ENCODE data around the gene SDHA.

SDHA gene

GRCh38 chr5:217494-218456 lies at the start of gene SDHA, which contains the start of gene CCDC127:
SDHA (plus strand) TSS chr5:218320; CDS start chr5:218356, 36 bp downstream.
CCDC127 (minus strand) TSS chr5:218153; CDS start chr5:216849, 1,304 bp downstream.
- DNase-seq (ENCODE audit: low read depth) = peak; percentile 99

GRCh38 chr5:169071-169727 lies 48.9 kb upstream of the SDHA start:
- DNase-seq (ENCODE audit: low read depth) = no peak

GRCh38 chr5:169728-170094 lies 48.4 kb upstream of the SDHA start:
- no peak for DNase-seq (ENCODE audit: low read depth)

GRCh38 chr5:170971-171800 lies 46.9 kb upstream of the SDHA start:
- no peak for DNase-seq (ENCODE audit: low read depth)

- no peak for DNase-seq (ENCODE audit: low read depth)
Measured at GRCh38 chr5:171801-172331, 46.3 kb upstream of the SDHA start.

GRCh38 chr5:172421-172820 lies 45.7 kb upstream of the SDHA start:
- no peak for DNase-seq (ENCODE audit: low read depth)

GRCh38 chr5:172841-173251 lies 45.3 kb upstream of the SDHA start:
- DNase-seq (ENCODE audit: low read depth) = no peak

- no peak for DNase-seq (ENCODE audit: low read depth)
Measured at GRCh38 chr5:173392-174290, 44.5 kb upstream of the SDHA start.

GRCh38 chr5:174291-174600 lies 43.9 kb upstream of the SDHA start:
- DNase-seq (ENCODE audit: low read depth) = no peak

- no peak for DNase-seq (ENCODE audit: low read depth)
Measured at GRCh38 chr5:174876-175465, 43.1 kb upstream of the SDHA start.

GRCh38 chr5:176296-176823 lies 41.8 kb upstream of the SDHA start:
- no peak for DNase-seq (ENCODE audit: low read depth)

GRCh38 chr5:178110-178509 lies 40.0 kb upstream of the SDHA start:
- no peak for DNase-seq (ENCODE audit: low read depth)

- no peak for DNase-seq (ENCODE audit: low read depth)
Measured at GRCh38 chr5:179401-179800, 38.7 kb upstream of the SDHA start.

- DNase-seq (ENCODE audit: low read depth) = no peak
Measured at GRCh38 chr5:180286-180918, 37.7 kb upstream of the SDHA start.

GRCh38 chr5:181160-181559 lies 37.0 kb upstream of the SDHA start:
- no peak for DNase-seq (ENCODE audit: low read depth)

- no peak for DNase-seq (ENCODE audit: low read depth)
Measured at GRCh38 chr5:181566-181965, 36.6 kb upstream of the SDHA start.

- DNase-seq (ENCODE audit: low read depth) = no peak
Measured at GRCh38 chr5:182126-182525, 36.0 kb upstream of the SDHA start.

- DNase-seq (ENCODE audit: low read depth) = no peak
Measured at GRCh38 chr5:184471-184870, 33.6 kb upstream of the SDHA start.

GRCh38 chr5:185095-186070 lies 32.7 kb upstream of the SDHA start:
- DNase-seq (ENCODE audit: low read depth) = no peak
